Activated T-cell treated with anti-CD3 and anti-CD28 coated beads, Interleukin-2, amount 50 U/mL, for 4 hours (primary cell): ENCODE data around the gene SHBG. TPM values are rescaled to one million over a fixed set of nuclear protein-coding genes. Genes with fewer than 3 reads are reported as not detected.

Experiments used
- ATAC-seq, 2 donors: fragments of 200-7000 bp; cut with Tn5 transposase; one replicate each; pipeline ENCODE4 v1.10.0; 2021
- DNase-seq: peaks from one replicate; pipeline ENCODE4 v3.0.0-alpha.2; 2020
- H3K27me3 Mint-ChIP-seq: one replicate; pipeline ENCODE4 v1.8.0; 2021; ENCODE audit warnings: low read depth, mixed read lengths
- H3K36me3 Mint-ChIP-seq: one replicate; pipeline ENCODE4 v1.8.0; 2022; ENCODE audit warnings: mixed read lengths; ENCODE audit not compliant: insufficient read depth
- H3K4me1 Mint-ChIP-seq: one replicate; pipeline ENCODE4 v1.8.0; 2021; ENCODE audit warnings: low read depth, mixed read lengths
- H3K4me3 Mint-ChIP-seq: one replicate; pipeline ENCODE4 v1.8.0; 2021; ENCODE audit warnings: mild to moderate bottlenecking, moderate library complexity, mixed read lengths
- H3K9me3 Mint-ChIP-seq: one replicate; pipeline ENCODE4 v1.8.0; 2021; ENCODE audit warnings: mixed read lengths
- total RNA-seq, 3 donors: library from RNA; stranded (reverse); gene quantifications; one replicate each; pipeline ENCODE4 v1.2.1, GENCODE V29; 2021

SHBG gene
- total RNA-seq, 3 donors from 2014 or later = not detected

DNA sequence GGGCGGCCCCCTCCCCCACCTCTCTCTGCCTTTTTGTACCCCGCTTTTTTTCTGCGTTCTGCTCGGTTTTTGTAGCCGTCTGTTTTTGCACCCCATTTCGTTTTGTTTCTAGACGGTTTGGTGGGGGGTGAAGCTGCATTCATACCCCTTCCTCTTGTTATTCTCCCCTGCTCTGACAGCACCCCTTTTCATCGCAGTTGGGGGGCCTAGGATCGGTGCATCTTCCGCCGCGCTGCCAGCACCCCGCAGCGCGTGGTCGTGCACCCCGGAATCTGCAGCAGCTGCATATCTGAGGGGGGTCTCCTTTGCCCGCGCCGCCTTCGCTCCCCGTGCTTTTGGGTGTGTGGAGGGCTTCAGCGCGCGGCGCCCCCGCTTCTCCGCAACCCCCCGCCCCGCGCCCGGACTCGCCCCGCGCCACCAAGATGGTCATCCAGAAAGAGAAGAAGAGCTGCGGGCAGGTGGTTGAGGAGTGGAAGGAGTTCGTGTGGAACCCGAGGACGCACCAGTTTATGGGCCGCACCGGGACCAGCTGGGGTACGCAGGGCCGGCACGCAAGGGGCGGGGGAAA is 21.2 kb downstream of the SHBG start:
- DNase-seq (no peak), ATAC-seq (peak in 1 of 2 donors; percentile 3)
- no peaks in the 10 kb centered on the region for H3K36me3 Mint-ChIP-seq
- peak overlapping the region; percentile 64 for H3K4me3 Mint-ChIP-seq
- H3K9me3 Mint-ChIP-seq = no peaks in the 10 kb centered on the region
- H3K27me3 Mint-ChIP-seq = peaks cover 40% of the 10 kb centered on the region
- H3K4me1 Mint-ChIP-seq = peaks cover 17% of the 10 kb centered on the region

DNA sequence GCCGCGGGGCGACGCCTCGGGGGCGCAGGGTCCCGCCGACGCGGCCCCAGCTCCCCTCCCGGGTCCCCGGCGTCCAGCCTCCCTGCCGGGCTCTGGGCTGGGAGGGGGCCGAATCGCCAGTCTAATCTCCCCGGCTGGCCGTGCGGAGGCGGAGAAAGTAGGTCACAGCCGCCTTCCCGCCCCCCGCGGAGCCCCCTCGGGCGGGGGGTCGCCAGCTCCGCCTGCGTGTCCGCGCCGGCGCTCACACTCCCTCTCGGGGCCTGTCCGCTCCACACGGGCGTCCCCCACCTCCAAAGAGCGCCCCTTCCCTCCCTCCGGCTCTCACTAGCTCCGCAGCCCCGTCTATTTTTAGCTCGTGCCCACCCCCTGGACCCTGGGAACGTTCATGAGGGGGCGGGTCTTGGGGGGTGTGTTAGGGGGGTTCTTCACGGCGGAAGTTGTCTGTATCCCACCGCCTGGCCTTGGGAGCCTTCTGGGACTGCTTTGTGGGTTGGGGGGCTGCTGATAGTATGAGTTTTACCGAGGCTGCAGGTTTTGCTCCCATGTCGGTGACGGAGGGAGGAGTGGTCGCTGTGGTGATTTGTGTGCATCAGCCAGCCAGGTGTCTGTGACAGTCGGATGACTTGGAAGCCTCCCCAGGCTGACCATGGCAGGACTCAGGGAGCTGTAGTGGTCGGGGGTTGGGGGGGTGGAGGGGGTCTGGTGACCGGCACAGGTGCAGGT is 21.9 kb downstream of the SHBG start:
- DNase-seq (no peak), ATAC-seq (no peak)
- Mint-ChIP-seq H3K4me1 (peaks cover 17% of the 10 kb centered on the region), H3K9me3 (no peaks in the 10 kb centered on the region), H3K36me3 (no peaks in the 10 kb centered on the region), H3K4me3 (peak overlapping the region; percentile 49), H3K27me3 (peaks cover 35% of the 10 kb centered on the region)

GRCh38 chr17:7652388-7653356 is 22.7 kb downstream of the SHBG start:
- no peak for DNase-seq
- H3K4me3 Mint-ChIP-seq = no peak overlapping the region
- no peaks in the 10 kb centered on the region for H3K9me3 Mint-ChIP-seq
- peaks cover 17% of the 10 kb centered on the region for H3K4me1 Mint-ChIP-seq
- peaks cover 31% of the 10 kb centered on the region for H3K27me3 Mint-ChIP-seq
- no peaks in the 10 kb centered on the region for H3K36me3 Mint-ChIP-seq
- no peak for ATAC-seq

GRCh38 chr17:7654832-7655540 is 25.1 kb downstream of the SHBG start:
- H3K9me3 Mint-ChIP-seq = no peaks in the 10 kb centered on the region
- no peaks in the 10 kb centered on the region for H3K36me3 Mint-ChIP-seq
- no peak for ATAC-seq
- H3K4me1 Mint-ChIP-seq = peaks cover 14% of the 10 kb centered on the region
- H3K4me3 Mint-ChIP-seq = no peak overlapping the region
- DNase-seq = no peak
- peaks cover 17% of the 10 kb centered on the region for H3K27me3 Mint-ChIP-seq

DNA sequence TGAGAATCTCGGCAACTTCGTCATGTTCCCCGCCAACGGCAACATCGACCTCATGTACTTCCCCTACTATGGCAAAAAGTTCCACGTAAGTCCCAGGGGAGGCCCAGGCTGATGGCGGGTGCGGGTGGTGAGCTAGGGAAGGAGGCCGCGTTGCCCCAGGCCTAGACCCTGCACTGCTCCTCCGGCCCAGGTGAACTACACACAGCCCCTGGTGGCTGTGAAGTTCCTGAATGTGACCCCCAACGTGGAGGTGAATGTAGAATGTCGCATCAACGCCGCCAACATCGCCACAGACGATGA is 25.6 kb downstream of the SHBG start:
- DNase-seq (no peak), ATAC-seq (no peak)
- H3K27me3 Mint-ChIP-seq = peaks cover 12% of the 10 kb centered on the region
- peaks cover 9% of the 10 kb centered on the region for H3K4me1 Mint-ChIP-seq
- H3K36me3 Mint-ChIP-seq = no peaks in the 10 kb centered on the region
- no peak overlapping the region for H3K4me3 Mint-ChIP-seq
- H3K9me3 Mint-ChIP-seq = no peaks in the 10 kb centered on the region

DNA sequence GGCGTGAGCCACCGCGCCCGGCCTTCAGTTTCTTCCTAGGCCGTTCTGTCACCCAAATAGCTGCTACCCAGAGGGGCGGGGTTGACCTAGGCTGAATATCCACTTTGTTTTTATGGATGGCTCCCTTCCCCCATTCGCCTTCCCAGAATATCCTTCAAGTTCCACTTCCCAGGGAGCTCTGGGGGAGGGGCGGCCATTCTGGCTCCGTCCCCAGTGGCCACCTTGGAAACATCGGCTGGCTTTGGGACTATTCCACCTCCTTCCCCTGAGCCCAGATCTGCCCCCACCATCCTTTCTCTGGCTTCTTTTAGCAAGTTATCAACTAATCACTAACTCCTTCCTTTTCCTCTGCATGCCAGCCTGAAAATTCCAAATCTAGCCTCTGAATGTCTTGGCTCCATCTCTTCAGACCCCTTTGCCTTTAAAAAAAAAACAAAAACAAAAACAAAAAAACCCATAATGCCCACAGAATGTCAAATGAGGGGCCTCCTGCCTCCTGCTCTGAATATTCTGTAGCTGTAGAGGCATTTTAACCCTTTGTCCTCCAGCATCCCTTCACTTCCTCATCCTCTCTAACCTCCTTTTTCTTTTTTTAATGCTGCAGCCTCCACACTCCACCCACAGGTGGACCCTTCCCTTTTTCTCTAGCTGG is 27.1 kb downstream of the SHBG start:
- Mint-ChIP-seq H3K4me3 (no peak overlapping the region), H3K4me1 (peaks cover under 1% of the 10 kb centered on the region), H3K27me3 (peaks cover 2% of the 10 kb centered on the region), H3K9me3 (no peaks in the 10 kb centered on the region), H3K36me3 (no peaks in the 10 kb centered on the region)
- DNase-seq (no peak), ATAC-seq (no peak)

- no peak overlapping the region for H3K4me3 Mint-ChIP-seq
- ATAC-seq (no peak), DNase-seq (no peak)
- no peaks in the 10 kb centered on the region for H3K9me3 Mint-ChIP-seq
- no peaks in the 10 kb centered on the region for H3K27me3 Mint-ChIP-seq
- H3K4me1 Mint-ChIP-seq = no peaks in the 10 kb centered on the region
- H3K36me3 Mint-ChIP-seq = peaks cover 20% of the 10 kb centered on the region
These were observed 37.9 kb downstream of the SHBG start for GRCh38 chr17:7667656-7668406.

DNA sequence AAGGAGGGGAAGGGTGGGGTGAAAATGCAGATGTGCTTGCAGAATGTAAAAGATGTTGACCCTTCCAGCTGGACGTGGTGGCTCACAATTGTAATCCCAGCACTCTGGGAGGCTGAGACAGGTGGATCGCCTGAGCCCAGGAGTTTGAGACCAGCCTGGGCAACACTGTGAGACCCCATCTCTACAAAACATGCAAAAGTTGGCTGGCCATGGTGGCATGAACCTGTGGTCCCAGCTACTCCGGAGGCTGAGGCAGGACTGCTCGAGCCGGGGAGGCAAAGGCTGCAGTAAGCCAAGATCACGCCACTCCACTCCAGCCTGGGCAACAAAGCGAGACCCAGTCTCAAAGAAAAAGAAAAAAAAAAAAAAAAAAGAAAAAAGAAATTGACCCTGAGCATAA is 38.5 kb downstream of the SHBG start:
- peaks cover 25% of the 10 kb centered on the region for H3K36me3 Mint-ChIP-seq

GRCh38 chr17:7673239-7673638 is 43.3 kb downstream of the SHBG start:
- peak; percentile 41 for DNase-seq
- Mint-ChIP-seq H3K27me3 (no peaks in the 10 kb centered on the region), H3K4me3 (no peak overlapping the region), H3K36me3 (peaks cover 38% of the 10 kb centered on the region), H3K9me3 (peaks cover 9% of the 10 kb centered on the region), H3K4me1 (peaks cover 3% of the 10 kb centered on the region)
- ATAC-seq = no peak

More for the DNA sequence above, 38.5 kb downstream of the SHBG start:
- Mint-ChIP-seq H3K27me3 (no peaks in the 10 kb centered on the region), H3K9me3 (peaks cover 3% of the 10 kb centered on the region), H3K4me3 (no peak overlapping the region), H3K4me1 (no peaks in the 10 kb centered on the region)
- ATAC-seq (no peak), DNase-seq (no peak)

GRCh38 chr17:7674934-7675333 is 45.0 kb downstream of the SHBG start:
- ATAC-seq (no peak), DNase-seq (no peak)
- Mint-ChIP-seq H3K27me3 (no peaks in the 10 kb centered on the region), H3K4me3 (no peak overlapping the region), H3K36me3 (peaks cover 37% of the 10 kb centered on the region), H3K4me1 (peaks cover 3% of the 10 kb centered on the region), H3K9me3 (peaks cover 9% of the 10 kb centered on the region)

DNA sequence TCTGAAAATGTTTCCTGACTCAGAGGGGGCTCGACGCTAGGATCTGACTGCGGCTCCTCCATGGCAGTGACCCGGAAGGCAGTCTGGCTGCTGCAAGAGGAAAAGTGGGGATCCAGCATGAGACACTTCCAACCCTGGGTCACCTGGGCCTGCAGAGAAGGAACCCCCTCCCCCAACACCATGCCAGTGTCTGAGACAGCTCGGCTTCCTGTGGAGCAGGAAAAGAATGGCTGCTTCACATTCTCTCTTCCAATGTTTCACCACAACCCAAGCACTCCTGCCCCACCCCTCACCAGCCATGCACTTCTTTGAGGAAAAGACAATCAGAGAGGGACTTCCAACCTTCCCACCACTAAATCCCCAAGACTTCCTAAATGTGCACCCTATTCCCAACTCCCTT is 46.6 kb downstream of the SHBG start:
- peaks cover 9% of the 10 kb centered on the region for H3K9me3 Mint-ChIP-seq
- H3K27me3 Mint-ChIP-seq = no peaks in the 10 kb centered on the region
- peaks cover 3% of the 10 kb centered on the region for H3K4me1 Mint-ChIP-seq
- no peak for DNase-seq
- H3K36me3 Mint-ChIP-seq = peaks cover 30% of the 10 kb centered on the region
- ATAC-seq = no peak
- H3K4me3 Mint-ChIP-seq = no peak overlapping the region

DNA sequence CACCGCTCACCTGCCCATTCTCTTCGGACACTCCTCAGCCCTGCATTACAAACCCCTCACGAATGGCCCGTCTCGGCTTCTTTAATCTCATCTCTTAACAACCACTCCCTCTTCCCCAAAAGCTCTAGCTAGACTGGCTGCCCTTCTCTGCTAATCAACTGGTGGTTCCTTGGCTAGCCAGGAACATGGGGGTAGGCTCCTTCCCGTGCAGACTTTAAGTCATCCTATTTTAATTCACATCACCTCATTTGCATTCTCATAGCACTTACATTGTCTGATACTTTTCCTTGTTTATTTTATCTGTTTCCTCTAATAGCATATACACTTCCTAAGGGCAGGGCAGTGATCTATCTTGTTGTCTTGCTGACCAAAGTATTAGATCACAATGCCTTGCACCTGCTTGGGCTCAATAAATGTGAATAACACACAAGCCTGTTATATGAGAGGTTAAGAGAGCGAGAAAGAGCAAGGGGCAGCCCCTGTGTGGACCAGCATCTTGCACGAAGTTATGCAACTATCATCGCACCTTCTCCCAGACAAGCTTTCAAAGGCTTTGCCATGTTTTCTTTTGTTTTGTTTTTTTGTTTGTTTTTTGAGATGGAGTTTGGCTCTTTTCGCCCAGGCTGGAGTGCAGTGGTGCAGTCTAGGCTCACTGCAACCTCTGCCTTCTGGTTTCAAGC is 47.6 kb downstream of the SHBG start:
- ATAC-seq = no peak
- Mint-ChIP-seq H3K4me3 (no peak overlapping the region), H3K9me3 (peaks cover 9% of the 10 kb centered on the region), H3K4me1 (peaks cover 4% of the 10 kb centered on the region), H3K36me3 (peaks cover 28% of the 10 kb centered on the region), H3K27me3 (no peaks in the 10 kb centered on the region)
- no peak for DNase-seq
